ENCODE results near the gene TTYH2. TPM values are rescaled to one million over a fixed set of nuclear protein-coding genes. Genes with fewer than 3 reads are reported as not detected.

The TTYH2 gene
- total and polyA plus RNA-seq, 10 of the 15 experiments (the other 5 are each of a cell fraction or from before 2014, with no cell fraction given), result 0.26 to 25.2 (median 6.6) TPM

- H3K27me3 ChIP-seq (replicated peaks in 1 of 2; ENCODE audit: control insufficient read depth in 2 of 2, insufficient read depth in 2 of 2, low read length in 1 of 2), result no peaks in the 10 kb centered on the region
- no TSS peak for BruUV-seq (replicated peaks)
- SMC1A ChIA-PET (ENCODE audit: uncharacterized antibody, unreplicated experiment), result no interaction called here
- RAD21 ChIA-PET (ENCODE audit: unreplicated experiment), result no interaction called here
- H3K36me3 ChIP-seq (ENCODE audit: control insufficient read depth in 2 of 2, insufficient read depth in 2 of 2, low read length in 1 of 2), result no peaks in the 10 kb centered on the region
- H3K9me3 ChIP-seq (replicated peaks; ENCODE audit: control insufficient read depth, insufficient read depth, low read length), result peaks cover 7% of the 10 kb centered on the region; the same call in 1 of the 3 replicates
- H3K27ac ChIP-seq (ENCODE audit: control insufficient read depth, insufficient read depth), result no peak overlapping the region
- intact Hi-C loops (cut with micrococcal nuclease; ENCODE audit: unreplicated experiment) (no loop called here), in situ Hi-C loops (cut with MboI) (no loop called here)
- H3K79me2 ChIP-seq (ENCODE audit: control insufficient read depth, insufficient read depth, low read length), result no peaks in the 10 kb centered on the region
- no peaks in the 10 kb centered on the region for H4K20me1 ChIP-seq (ENCODE audit: control insufficient read depth, insufficient read depth)
- no peak overlapping the region for H3K4me3 ChIP-seq
- no peak overlapping the region for H3K4me2 ChIP-seq (ENCODE audit: control insufficient read depth, insufficient read depth)
- DNase-seq (ENCODE audit: low read depth, low spot score) (no peak), FAIRE-seq (no peak), ATAC-seq (no peak)
- H3K9ac ChIP-seq (ENCODE audit: control insufficient read depth, insufficient read depth, low read length), result no peak overlapping the region
- WGBS (ENCODE audit: insufficient coverage, insufficient replicate concordance, low lambda C conversion rate, missing lambda C conversion rate), result 26% methylated on average over 12 of the region's 12 CpGs
- H3K4me1 ChIP-seq (ENCODE audit: control insufficient read depth, insufficient read depth, low read length), result no peaks in the 10 kb centered on the region
- POLR2A ChIA-PET, result no interaction called here
- H2AFZ ChIP-seq (ENCODE audit: control insufficient read depth, low read depth, low read length), result no peak overlapping the region
- TF ChIP-seq KDM1A (IDR thresholded peaks at IDR 0.05; ENCODE audit: borderline replicate concordance), result no peak
- TF ChIP-seq CHD2 (IDR thresholded peaks at IDR 0.05; ENCODE audit: borderline replicate concordance, low read depth, low read length), result no peak
- no peak for TF ChIP-seq PRDM15 (CRISPR knock-in tag; IDR thresholded peaks at IDR 0.05)
- no peak for TF ChIP-seq PAX5 (IDR thresholded peaks at IDR 0.05; ENCODE audit: borderline replicate concordance, low read depth, low read length)
- no peak for TF ChIP-seq HDGF (IDR thresholded peaks at IDR 0.05)
- no peak for TF ChIP-seq ZNF274 (IDR thresholded peaks at IDR 0.05; ENCODE audit: insufficient read depth, insufficient read length)
- TF ChIP-seq ETV6 (conservative IDR thresholded peaks at IDR 0.05 in 1 of 2, IDR thresholded peaks at IDR 0.05 in 1 of 2; ENCODE audit: borderline replicate concordance in 1 of 2, low read depth in 1 of 2), result no peak
- TF ChIP-seq ZNF207 (IDR thresholded peaks at IDR 0.05; ENCODE audit: borderline replicate concordance), result no peak
- TF ChIP-seq SIX5 (IDR thresholded peaks at IDR 0.05; ENCODE audit: low read depth, low read length, severe bottlenecking), result no peak
- TF ChIP-seq CEBPZ (IDR thresholded peaks at IDR 0.05; ENCODE audit: low read depth, low read length), result no peak
- CTCF ChIA-PET, result no interaction called here
These were observed 96.5 kb downstream of the TTYH2 start for GRCh38 chr17:74309902-74310301.

Data from GM12878 (cell line).